ENCODE results near the gene NRIP1. TPM values are rescaled to one million over a fixed set of nuclear protein-coding genes. Genes with fewer than 3 reads are reported as not detected.

Gene NRIP1
- total and polyA plus RNA-seq, 2 donors (not counting 1 experiment from before 2014, with no cell fraction given) = 3.3 to 32.1 TPM

- peak overlapping the region; percentile 89 for H3K4me3 Mint-ChIP-seq
- ChIA-PET CTCF (interaction anchor here (1.2 kb wide), 1 partner anchor 419 kb away, joined by 5 read pairs; no protein-coding TSS in a partner anchor), POLR2A (no interaction called here)
- H3K9me3 Mint-ChIP-seq (ENCODE audit: insufficient read depth) = no peaks in the 10 kb centered on the region
- no peak for ATAC-seq (ENCODE audit: low read depth)
- no peaks in the 10 kb centered on the region for H3K9me3 ChIP-seq (ENCODE audit: control extremely low read depth in 1 of 3, control insufficient read depth in 2 of 3, insufficient read depth in 1 of 3, low read length in 2 of 3)
- peak overlapping the region; percentile 54 for H2AFZ ChIP-seq (ENCODE audit: insufficient read depth, low read depth, low read length, poor library complexity, severe bottlenecking)
- 3% methylated on average over 6 of the region's 11 CpGs for WGBS (ENCODE audit: insufficient coverage)
- H3K4me2 ChIP-seq (replicated peaks; ENCODE audit: low read depth, low read length, poor library complexity, severe bottlenecking) = peak overlapping the region; percentile 91
- peak; percentile 48 for DNase-seq
- peak overlapping the region; percentile 81 for H3K27ac Mint-ChIP-seq
- H3K27me3 ChIP-seq (replicated peaks in 1 of 4; ENCODE audit: control extremely low read depth in 1 of 4, control insufficient read depth in 3 of 4, insufficient read depth in 4 of 4, low read length in 3 of 4) = peaks cover 0 to 4% (median 0%) of the 10 kb centered on the region in 4 experiments
- H3K9ac ChIP-seq (ENCODE audit: low read length) = peak overlapping the region; percentile 74
- H3K27me3 Mint-ChIP-seq = peaks cover 3% of the 10 kb centered on the region
- no peak for TF ChIP-seq CTCF (IDR thresholded peaks at IDR 0.05)
- TF ChIP-seq EZH2 (IDR thresholded peaks at IDR 0.05; ENCODE audit: borderline replicate concordance, insufficient read depth, low read depth, low read length, poor library complexity, severe bottlenecking) = no peak
- H3K4me1 Mint-ChIP-seq = peaks cover 65% of the 10 kb centered on the region
- H4K20me1 ChIP-seq (ENCODE audit: control insufficient read depth, insufficient read depth, low read length, poor library complexity, severe bottlenecking) = peaks cover 9% of the 10 kb centered on the region
- H3K79me2 ChIP-seq (ENCODE audit: control insufficient read depth, insufficient read depth, low read length) = peaks cover 53% of the 10 kb centered on the region
- H3K27ac ChIP-seq (ENCODE audit: low read length in 2 of 2) = peak overlapping the region; percentile 51 to 87
- intact Hi-C loops (cut with micrococcal nuclease) = loop anchor here (5.0 to 10.0 kb wide), 7 partner anchors 186 to 846 kb away; partner anchors contain the start of genes RBM11 and SAMSN1
- no peaks in the 10 kb centered on the region for H3K36me3 ChIP-seq (replicated peaks in 1 of 2; ENCODE audit: control extremely low read depth in 1 of 2, control insufficient read depth in 1 of 2, extremely low read depth in 1 of 2, insufficient read depth in 2 of 2, low read length in 1 of 2)
- H3K4me3 ChIP-seq (ENCODE audit: control extremely low read depth in 1 of 5, extremely low read depth in 1 of 5, insufficient read depth in 1 of 5, low read depth in 2 of 5, low read length in 4 of 5) = peak overlapping the region; percentile 44 to 95 (median 89)
- H3K4me1 ChIP-seq (ENCODE audit: control insufficient read depth in 2 of 2, insufficient read depth in 2 of 2, low read length in 2 of 2) = peaks cover 35 to 52% of the 10 kb centered on the region in 2 donors
These were observed 1.6 kb downstream of the NRIP1 start for GRCh38 chr21:15063081-15063813.

GRCh38 chr21:15062606-15062965 lies 2.2 kb downstream of the NRIP1 start:
- Mint-ChIP-seq H3K4me1 (peaks cover 71% of the 10 kb centered on the region), H3K4me3 (peak overlapping the region; percentile 89), H3K9me3 (ENCODE audit: insufficient read depth) (no peaks in the 10 kb centered on the region), H3K27me3 (no peaks in the 10 kb centered on the region), H3K27ac (peak overlapping the region; percentile 81)
- H3K79me2 ChIP-seq (ENCODE audit: control insufficient read depth, insufficient read depth, low read length) = peaks cover 59% of the 10 kb centered on the region
- H2AFZ ChIP-seq (ENCODE audit: insufficient read depth, low read depth, low read length, poor library complexity, severe bottlenecking) = peak overlapping the region; percentile 10
- TF ChIP-seq CTCF (IDR thresholded peaks at IDR 0.05) (peak; percentile 46), EZH2 (IDR thresholded peaks at IDR 0.05; ENCODE audit: borderline replicate concordance, insufficient read depth, low read depth, low read length, poor library complexity, severe bottlenecking) (no peak)
- H3K9me3 ChIP-seq (ENCODE audit: control extremely low read depth in 1 of 3, control insufficient read depth in 2 of 3, insufficient read depth in 1 of 3, low read length in 2 of 3) = no peaks in the 10 kb centered on the region
- H3K4me1 ChIP-seq (ENCODE audit: control insufficient read depth in 2 of 2, insufficient read depth in 2 of 2, low read length in 2 of 2) = peaks cover 40 to 58% of the 10 kb centered on the region in 2 donors
- CTCF ChIA-PET = interaction anchor here (1.2 to 1.5 kb wide), 2 partner anchors 420 to 666 kb away, joined by 3 to 5 read pairs; no protein-coding TSS in a partner anchor
- H3K4me3 ChIP-seq (ENCODE audit: control extremely low read depth in 1 of 5, extremely low read depth in 1 of 5, insufficient read depth in 1 of 5, low read depth in 2 of 5, low read length in 4 of 5) = peak overlapping the region in 4 of 5 experiments; percentile 77 to 95 (median 90)
- ATAC-seq (ENCODE audit: low read depth) (no peak), DNase-seq (peak; percentile 53)
- POLR2A ChIA-PET = no interaction called here
- peaks cover 0 to 3% (median 0%) of the 10 kb centered on the region in 4 experiments for H3K27me3 ChIP-seq (replicated peaks in 1 of 4; ENCODE audit: control extremely low read depth in 1 of 4, control insufficient read depth in 3 of 4, insufficient read depth in 4 of 4, low read length in 3 of 4)
- H3K4me2 ChIP-seq (replicated peaks; ENCODE audit: low read depth, low read length, poor library complexity, severe bottlenecking) = peak overlapping the region; percentile 91
- no CpG with 5 or more reads among the region's 2 CpGs for WGBS (ENCODE audit: insufficient coverage)
- peak overlapping the region; percentile 18 to 62 for H3K27ac ChIP-seq (ENCODE audit: low read length in 2 of 2)
- intact Hi-C loops (cut with micrococcal nuclease) = loop anchor here (1.0 to 10.0 kb wide), 9 partner anchors 10 to 845 kb away; partner anchors contain the start of genes RBM11 and SAMSN1
- no peaks in the 10 kb centered on the region for H3K36me3 ChIP-seq (replicated peaks in 1 of 2; ENCODE audit: control extremely low read depth in 1 of 2, control insufficient read depth in 1 of 2, extremely low read depth in 1 of 2, insufficient read depth in 2 of 2, low read length in 1 of 2)
- H3K9ac ChIP-seq (ENCODE audit: low read length) = peak overlapping the region; percentile 74
- peaks cover 9% of the 10 kb centered on the region for H4K20me1 ChIP-seq (ENCODE audit: control insufficient read depth, insufficient read depth, low read length, poor library complexity, severe bottlenecking)

Measured in B cell (primary cell).